B cell (primary cell): ENCODE results near the gene STARD9. TPM values are rescaled to one million over a fixed set of nuclear protein-coding genes. Genes with fewer than 3 reads are reported as not detected.

Experiments
- ATAC-seq: fragments of 200-7000 bp; cut with Tn5 transposase; one replicate; pipeline ENCODE4 v1.10.0; 2021; ENCODE audit warnings: low read depth, mild to moderate bottlenecking, moderate number of reproducible peaks, moderate library complexity
- CTCF ChIA-PET: fragments of 350-600 bp; sonication (Branson Sonifier 250); formaldehyde crosslinking; loops from one replicate; lab custom pipeline; 2021; ENCODE audit warnings: antibody characterized with exemption, inconsistent platforms; lab: Charles Lee
- POLR2A ChIA-PET: fragments of 350-600 bp; sonication (Branson Sonifier 250); formaldehyde crosslinking; loops from one replicate; lab custom pipeline; 2021; ENCODE audit warnings: antibody characterized with exemption; lab: Charles Lee
- DNase-seq: peaks from one replicate; pipeline ENCODE4 v3.0.0; 2013
- H2AFZ ChIP-seq: 2 replicates; pipeline ENCODE4 v1.6.1; 2012; ENCODE audit warnings: mild to moderate bottlenecking, low read depth, low read length; ENCODE audit not compliant: insufficient read depth, poor library complexity, severe bottlenecking
- H3K27ac ChIP-seq, 2 donors: 1 replicate in 1 of 2; 2 replicates in 1 of 2; pipeline ENCODE4 v1.5.1; 2012 to 2013; ENCODE audit warnings: low read length in 2 of 2, mild to moderate bottlenecking in 2 of 2, moderate library complexity in 1 of 2
- H3K27me3 ChIP-seq, 4 experiments: fragments of 200-600 bp in 1 of 4; sonication (generic) in 1 of 4; replicated peaks in 1 of 4; 1 replicate in 2 of 4; 2 replicates in 2 of 4; pipeline versions ENCODE4 v1.6.1 to v1.7.0; 2013 to 2016; ENCODE audit warnings: low read length in 3 of 4, mild to moderate bottlenecking in 2 of 4, mixed read lengths in 1 of 4, moderate library complexity in 1 of 4; ENCODE audit not compliant: insufficient read depth in 4 of 4, control insufficient read depth in 3 of 4; ENCODE audit errors: control extremely low read depth in 1 of 4
- H3K36me3 ChIP-seq, 2 experiments: replicated peaks in 1 of 2; 1 replicate in 1 of 2; 2 replicates in 1 of 2; pipeline versions ENCODE4 v1.6.1 to v1.7.1; 2013; ENCODE audit warnings: low read length in 1 of 2; ENCODE audit not compliant: insufficient read depth in 2 of 2, control insufficient read depth in 1 of 2; ENCODE audit errors: control extremely low read depth in 1 of 2, extremely low read depth in 1 of 2
- H3K4me1 ChIP-seq, 2 donors: fragments of 200-600 bp in 1 of 2; sonication (generic) in 1 of 2; 1 replicate in 1 of 2; 2 replicates in 1 of 2; pipeline versions ENCODE4 v1.5.1 to v1.6.1; 2013 to 2017; ENCODE audit warnings: low read length in 2 of 2; ENCODE audit not compliant: control insufficient read depth in 2 of 2, insufficient read depth in 2 of 2
- H3K4me2 ChIP-seq: replicated peaks from 2 replicates; pipeline ENCODE3; 2012; ENCODE audit warnings: mild to moderate bottlenecking, low read depth, low read length; ENCODE audit not compliant: poor library complexity, severe bottlenecking
- H3K4me3 ChIP-seq, 5 experiments: fragments of 200-600 bp in 1 of 5; sonication (generic) in 1 of 5; 1 replicate in 3 of 5; 2 replicates in 2 of 5; pipeline versions ENCODE4 v1.5.1 to v1.7.0; 2011 to 2016; ENCODE audit warnings: low read length in 4 of 5, mild to moderate bottlenecking in 4 of 5, low read depth in 2 of 5, control low read depth in 1 of 5, moderate library complexity in 1 of 5; ENCODE audit not compliant: insufficient read depth in 1 of 5; ENCODE audit errors: control extremely low read depth in 1 of 5, extremely low read depth in 1 of 5
- H3K79me2 ChIP-seq: fragments of 200-600 bp; sonication (generic); one replicate; pipeline ENCODE4 v1.6.0; 2016; ENCODE audit warnings: low read length; ENCODE audit not compliant: control insufficient read depth, insufficient read depth
- H3K9ac ChIP-seq: fragments of 200-600 bp; sonication (generic); 2 replicates; pipeline ENCODE4 v1.6.1; 2017; ENCODE audit warnings: mild to moderate bottlenecking, low read length, moderate library complexity
- H3K9me3 ChIP-seq, 3 donors: one replicate each; pipeline versions ENCODE4 v1.6.1 to v1.7.1; 2013; ENCODE audit warnings: low read length in 2 of 3; ENCODE audit not compliant: control insufficient read depth in 2 of 3, insufficient read depth in 1 of 3; ENCODE audit errors: control extremely low read depth in 1 of 3
- H4K20me1 ChIP-seq: 2 replicates; pipeline ENCODE4 v1.6.0; 2012; ENCODE audit warnings: mild to moderate bottlenecking, low read length; ENCODE audit not compliant: insufficient read depth, control insufficient read depth, poor library complexity, severe bottlenecking
- H3K27ac Mint-ChIP-seq: one replicate; pipeline ENCODE4 v1.8.0; 2021; ENCODE audit warnings: mixed read lengths
- H3K27me3 Mint-ChIP-seq: one replicate; pipeline ENCODE4 v1.8.0; 2021; ENCODE audit warnings: mixed read lengths
- H3K4me1 Mint-ChIP-seq: one replicate; pipeline ENCODE4 v1.8.0; 2021; ENCODE audit warnings: mixed read lengths
- H3K4me3 Mint-ChIP-seq: one replicate; pipeline ENCODE4 v1.8.0; 2021; ENCODE audit warnings: mixed read lengths
- H3K9me3 Mint-ChIP-seq: one replicate; pipeline ENCODE4 v1.8.0; 2022; ENCODE audit warnings: mixed read lengths; ENCODE audit not compliant: insufficient read depth
- EZH2 ChIP-seq: IDR thresholded peaks from 2 replicates; pipeline ENCODE4 v1.6.1; 2012; ENCODE audit warnings: borderline replicate concordance, low read depth, mild to moderate bottlenecking, moderate library complexity, low read length; ENCODE audit not compliant: insufficient read depth, poor library complexity, severe bottlenecking
- WGBS: methylation state at CpG from one replicate; pipeline ENCODE4 v1.1.5; 2013; ENCODE audit warnings: missing lambda C conversion rate; ENCODE audit not compliant: insufficient coverage; 5-methylcytosine and 5-hydroxymethylcytosine counted together
- intact Hi-C: fragments of 100-400 bp; cut with micrococcal nuclease; formaldehyde crosslinking; loops from one replicate; pipeline ENCODE4 v1.10.0; 2022
- polyA plus RNA-seq: library from polyadenylated mRNA; depleted of rRNA; stranded (reverse); fragments of >200 nt; gene quantifications from 2 replicates; pipeline ENCODE4 v1.2.3, GENCODE V29; 2012
- total RNA-seq, 2 donors: library from RNA; stranded (reverse); fragments of 120-200 nt in 1 of 2; gene quantifications; 1 replicate in 1 of 2; 2 replicates in 1 of 2; pipeline versions ENCODE4 v1.2.3 to v1.2.4, GENCODE V29; 2013 to 2022
- TF ChIP-seq, protein P1 (sequence below): fragments of 200-600 bp; IDR thresholded peaks from one replicate; pipeline ENCODE4 v1.8.0; 2022; ENCODE audit warnings: antibody characterized with exemption, mild to moderate bottlenecking

STARD9 gene
- total and polyA plus RNA-seq, 2 donors (not counting 1 experiment from before 2014, with no cell fraction given) = 5.0 to 23.1 TPM

DNA sequence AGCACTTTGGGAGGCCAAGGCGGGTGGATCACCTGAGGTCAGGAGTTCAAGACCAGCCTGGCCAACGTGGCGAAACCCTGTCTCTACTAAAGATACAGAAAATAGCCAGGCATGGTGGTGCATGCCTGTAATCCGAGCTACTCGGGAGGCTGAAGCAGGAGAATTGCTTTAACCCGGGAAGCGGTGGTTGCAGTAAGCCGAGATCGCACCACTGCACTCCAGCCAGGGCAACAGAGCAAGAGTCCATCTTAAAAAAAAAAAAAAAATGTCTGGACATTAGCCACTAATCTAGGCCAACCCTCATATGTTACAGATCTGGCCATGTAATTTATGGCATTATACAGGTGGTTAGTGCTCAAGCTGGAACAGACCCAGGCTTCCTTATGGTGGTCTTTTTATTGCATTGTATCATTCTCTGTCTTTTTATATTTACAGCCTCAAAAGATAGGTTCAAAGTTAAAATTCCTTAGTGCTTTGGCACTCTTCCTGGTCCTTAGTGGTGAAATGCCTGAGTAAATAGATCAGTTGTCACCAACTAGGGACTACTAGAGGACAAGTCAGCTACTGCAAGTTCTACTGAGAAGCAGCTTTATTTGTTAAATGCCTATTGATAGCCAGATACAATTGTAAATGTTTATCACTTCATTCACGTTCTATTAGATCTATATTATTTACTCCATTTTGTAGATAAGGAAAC is 16.0 kb downstream of the STARD9 start:
- H3K36me3 ChIP-seq = peaks cover 0 to 2% of the 10 kb centered on the region in 2 experiments
- H3K9me3 ChIP-seq = no peaks in the 10 kb centered on the region
- H3K27ac ChIP-seq = no peak overlapping the region
- H3K27me3 Mint-ChIP-seq = no peaks in the 10 kb centered on the region
- H3K9me3 Mint-ChIP-seq = no peaks in the 10 kb centered on the region
- no peaks in the 10 kb centered on the region for H3K79me2 ChIP-seq
- intact Hi-C loops = no loop called here
- no peak overlapping the region for H2AFZ ChIP-seq
- no peak overlapping the region for H3K4me3 ChIP-seq
- no peak for TF ChIP-seq EZH2
- TF ChIP-seq, protein P1, sequence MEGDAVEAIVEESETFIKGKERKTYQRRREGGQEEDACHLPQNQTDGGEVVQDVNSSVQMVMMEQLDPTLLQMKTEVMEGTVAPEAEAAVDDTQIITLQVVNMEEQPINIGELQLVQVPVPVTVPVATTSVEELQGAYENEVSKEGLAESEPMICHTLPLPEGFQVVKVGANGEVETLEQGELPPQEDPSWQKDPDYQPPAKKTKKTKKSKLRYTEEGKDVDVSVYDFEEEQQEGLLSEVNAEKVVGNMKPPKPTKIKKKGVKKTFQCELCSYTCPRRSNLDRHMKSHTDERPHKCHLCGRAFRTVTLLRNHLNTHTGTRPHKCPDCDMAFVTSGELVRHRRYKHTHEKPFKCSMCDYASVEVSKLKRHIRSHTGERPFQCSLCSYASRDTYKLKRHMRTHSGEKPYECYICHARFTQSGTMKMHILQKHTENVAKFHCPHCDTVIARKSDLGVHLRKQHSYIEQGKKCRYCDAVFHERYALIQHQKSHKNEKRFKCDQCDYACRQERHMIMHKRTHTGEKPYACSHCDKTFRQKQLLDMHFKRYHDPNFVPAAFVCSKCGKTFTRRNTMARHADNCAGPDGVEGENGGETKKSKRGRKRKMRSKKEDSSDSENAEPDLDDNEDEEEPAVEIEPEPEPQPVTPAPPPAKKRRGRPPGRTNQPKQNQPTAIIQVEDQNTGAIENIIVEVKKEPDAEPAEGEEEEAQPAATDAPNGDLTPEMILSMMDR = peak; percentile 23
- 98% methylated on average over 7 of the region's 10 CpGs for WGBS
- no peak overlapping the region for H3K4me2 ChIP-seq
- H3K27ac Mint-ChIP-seq = no peak overlapping the region
- ChIA-PET CTCF (interaction anchor here (0.6 to 2.6 kb wide), 5 partner anchors 8 to 58 kb away, joined by 3 to 8 read pairs (median 3); no protein-coding TSS in a partner anchor), POLR2A (interaction anchor here (1.0 kb wide), 1 partner anchor 16 kb away, joined by 5 read pairs; the partner anchor contains the start of gene STARD9)
- H3K27me3 ChIP-seq = no peaks in the 10 kb centered on the region
- no peak overlapping the region for H3K4me3 Mint-ChIP-seq
- ATAC-seq = no peak
- H3K4me1 ChIP-seq = no peaks in the 10 kb centered on the region
- H4K20me1 ChIP-seq = no peaks in the 10 kb centered on the region
- no peak for DNase-seq
- H3K4me1 Mint-ChIP-seq = no peaks in the 10 kb centered on the region
- H3K9ac ChIP-seq = no peak overlapping the region

DNA sequence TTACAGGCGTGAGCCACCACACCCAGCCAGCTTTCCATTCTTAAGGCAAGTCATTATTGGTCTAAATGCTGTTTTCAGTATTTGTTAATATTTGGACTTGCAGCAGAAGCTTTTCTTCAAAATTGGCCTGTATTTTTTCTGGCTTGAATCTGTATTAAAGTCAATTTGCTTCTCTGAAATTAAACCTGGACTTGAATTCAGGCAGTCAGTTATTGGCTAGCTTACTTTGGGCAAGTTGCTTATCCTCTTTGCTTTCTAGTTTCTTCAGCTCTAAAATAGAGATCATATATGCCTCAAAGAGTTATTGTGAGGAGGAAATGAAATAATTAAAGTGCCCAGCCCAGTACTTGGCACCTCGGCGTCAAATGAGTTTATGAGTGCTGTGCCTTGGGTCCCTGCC is 17.3 kb downstream of the STARD9 start:
- DNase-seq = no peak
- Histone ChIP-seq H3K4me3 (no peak overlapping the region), H3K9me3 (no peaks in the 10 kb centered on the region), H4K20me1 (no peaks in the 10 kb centered on the region), H3K79me2 (no peaks in the 10 kb centered on the region), H3K9ac (no peak overlapping the region), H3K4me2 (no peak overlapping the region), H3K36me3 (peaks cover 0 to 2% of the 10 kb centered on the region in 2 experiments), H3K27me3 (no peaks in the 10 kb centered on the region), H3K27ac (no peak overlapping the region), H3K4me1 (no peaks in the 10 kb centered on the region), H2AFZ (no peak overlapping the region)
- Mint-ChIP-seq H3K27ac (no peak overlapping the region), H3K27me3 (no peaks in the 10 kb centered on the region), H3K4me1 (no peaks in the 10 kb centered on the region), H3K4me3 (no peak overlapping the region), H3K9me3 (no peaks in the 10 kb centered on the region)
- TF ChIP-seq, protein P1 = no peak
- intact Hi-C loops = no loop called here
- no peak for ATAC-seq
- ChIA-PET POLR2A (no interaction called here), CTCF (interaction anchor here (0.7 to 2.6 kb wide), 3 partner anchors 9 to 121 kb away, joined by 4 to 8 read pairs (median 6); no protein-coding TSS in a partner anchor)
- 100% methylated on average over 2 of the region's 3 CpGs for WGBS
